ENCODE results near the gene ORC6.

ORC6 gene

DNA sequence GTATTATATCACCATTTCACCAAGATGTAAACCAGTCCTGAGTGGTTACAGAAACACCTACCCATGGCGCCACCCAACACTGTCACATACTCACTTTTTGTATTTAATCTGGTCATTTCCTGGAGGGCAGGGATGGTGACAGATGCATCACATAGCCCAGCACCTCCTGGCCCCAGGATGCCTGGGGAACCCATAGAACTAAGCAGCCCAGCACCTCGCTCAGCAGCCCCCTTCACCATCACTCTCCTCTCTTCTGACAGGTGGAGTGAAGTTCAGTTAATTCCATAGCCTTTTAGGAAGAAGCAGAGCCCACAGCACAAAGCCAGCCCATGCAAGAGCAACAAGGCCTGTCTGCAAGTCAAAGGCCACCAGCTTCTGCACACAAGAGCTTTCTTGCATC, 31.2 kb downstream of the ORC6 start:
- H3K27ac ChIP-seq (ENCODE audit: low read depth, low read length), result no peak overlapping the region
- H2BK15ac ChIP-seq (replicated peaks; ENCODE audit: low read depth), result no peak overlapping the region
- H3K4me1 ChIP-seq (ENCODE audit: control insufficient read depth, low read depth, low read length), result no peaks in the 10 kb centered on the region
- no peak overlapping the region for H3K9ac ChIP-seq (ENCODE audit: low read length)
- H3K23ac ChIP-seq (ENCODE audit: low read length), result no peak overlapping the region
- no peaks in the 10 kb centered on the region for H3K36me3 ChIP-seq (ENCODE audit: control insufficient read depth, insufficient read depth, low read length)
- no peak overlapping the region for H4K8ac ChIP-seq (ENCODE audit: low read depth, low read length)
- H2AK5ac ChIP-seq (ENCODE audit: low read length), result no peak overlapping the region
- no peak overlapping the region for H4K5ac ChIP-seq (ENCODE audit: low read length)
- no peak for DNase-seq
- H3K56ac ChIP-seq (ENCODE audit: low read length), result no peak overlapping the region
- no peak overlapping the region for H2BK5ac ChIP-seq (ENCODE audit: low read length)
- no peak overlapping the region for H3K18ac ChIP-seq (ENCODE audit: low read length)
- no peaks in the 10 kb centered on the region for H3K79me2 ChIP-seq (ENCODE audit: control insufficient read depth, insufficient read depth, low read length)
- no peak overlapping the region for H3K4ac ChIP-seq (ENCODE audit: low read depth, low read length)
- H3K4me3 ChIP-seq (ENCODE audit: low read length), result no peak overlapping the region
- H3K79me1 ChIP-seq (ENCODE audit: low read length), result no peaks in the 10 kb centered on the region
- H3K4me2 ChIP-seq (ENCODE audit: low read length), result no peak overlapping the region
- WGBS (ENCODE audit: extremely low coverage, insufficient coverage, low lambda C conversion rate), result no CpG with 5 or more reads among the region's 2 CpGs
- no peaks in the 10 kb centered on the region for H3K27me3 ChIP-seq (ENCODE audit: insufficient read depth, low read length, poor library complexity)
- H2BK120ac ChIP-seq (ENCODE audit: low read depth, low read length), result no peak overlapping the region

DNA sequence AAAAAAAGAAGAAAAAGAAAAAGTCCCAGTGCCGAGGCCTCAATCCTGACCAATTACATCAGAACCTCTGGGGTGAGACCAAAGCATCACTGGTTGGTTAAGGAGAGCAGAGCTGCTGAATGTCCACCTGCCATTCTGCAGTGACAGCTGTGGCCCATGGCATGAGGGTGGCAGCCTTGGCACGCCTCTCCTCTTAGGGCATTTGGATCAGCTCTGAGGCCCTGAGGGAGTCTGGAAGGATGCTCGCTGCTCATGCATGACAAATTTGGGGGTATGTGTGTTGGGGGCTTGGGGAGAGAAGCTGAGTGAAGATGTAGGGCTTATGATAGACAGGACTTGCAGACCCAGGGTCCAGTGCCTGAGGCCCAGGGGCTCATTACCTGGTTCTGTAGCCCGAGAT, 32.4 kb downstream of the ORC6 start:
- Histone ChIP-seq H3K79me2 (ENCODE audit: control insufficient read depth, insufficient read depth, low read length) (no peaks in the 10 kb centered on the region), H2BK120ac (ENCODE audit: low read depth, low read length) (no peak overlapping the region), H2BK5ac (ENCODE audit: low read length) (no peak overlapping the region), H2AK5ac (ENCODE audit: low read length) (no peak overlapping the region), H3K56ac (ENCODE audit: low read length) (no peak overlapping the region), H3K4me1 (ENCODE audit: control insufficient read depth, low read depth, low read length) (no peaks in the 10 kb centered on the region), H3K4me3 (ENCODE audit: low read length) (no peak overlapping the region), H3K36me3 (ENCODE audit: control insufficient read depth, insufficient read depth, low read length) (no peaks in the 10 kb centered on the region), H3K27me3 (ENCODE audit: insufficient read depth, low read length, poor library complexity) (no peaks in the 10 kb centered on the region), H2BK15ac (replicated peaks; ENCODE audit: low read depth) (no peak overlapping the region), H4K5ac (ENCODE audit: low read length) (no peak overlapping the region), H4K8ac (ENCODE audit: low read depth, low read length) (no peak overlapping the region), H3K4ac (ENCODE audit: low read depth, low read length) (no peak overlapping the region), H3K27ac (ENCODE audit: low read depth, low read length) (no peak overlapping the region), H3K4me2 (ENCODE audit: low read length) (no peak overlapping the region), H3K79me1 (ENCODE audit: low read length) (no peaks in the 10 kb centered on the region), H3K18ac (ENCODE audit: low read length) (no peak overlapping the region), H3K9ac (ENCODE audit: low read length) (no peak overlapping the region), H3K23ac (ENCODE audit: low read length) (no peak overlapping the region)
- DNase-seq, result no peak
- no CpG with 5 or more reads among the region's 4 CpGs for WGBS (ENCODE audit: extremely low coverage, insufficient coverage, low lambda C conversion rate)

DNA sequence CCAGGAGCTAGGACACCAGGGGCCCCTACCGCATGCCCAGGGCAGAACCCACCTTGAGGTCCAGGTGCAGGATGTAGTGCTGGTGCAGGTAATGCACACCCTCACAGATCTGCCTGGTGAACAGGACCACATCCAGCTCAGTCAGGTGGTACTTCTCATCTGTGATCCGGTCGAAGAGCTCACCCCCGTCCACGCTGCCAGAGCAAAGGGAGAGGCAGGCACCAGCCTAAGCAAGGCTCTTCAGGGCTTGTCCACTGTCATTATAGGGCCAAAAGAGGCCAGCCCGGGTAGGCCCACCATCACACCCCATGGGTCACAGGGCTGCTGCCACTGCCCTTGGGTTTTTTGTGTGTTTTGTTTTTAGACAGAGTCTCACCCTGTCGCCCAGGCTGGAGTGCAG, 37.7 kb downstream of the ORC6 start:
- no peaks in the 10 kb centered on the region for H3K27me3 ChIP-seq (ENCODE audit: insufficient read depth, low read length, poor library complexity)
- H4K5ac ChIP-seq (ENCODE audit: low read length), result no peak overlapping the region

DNA sequence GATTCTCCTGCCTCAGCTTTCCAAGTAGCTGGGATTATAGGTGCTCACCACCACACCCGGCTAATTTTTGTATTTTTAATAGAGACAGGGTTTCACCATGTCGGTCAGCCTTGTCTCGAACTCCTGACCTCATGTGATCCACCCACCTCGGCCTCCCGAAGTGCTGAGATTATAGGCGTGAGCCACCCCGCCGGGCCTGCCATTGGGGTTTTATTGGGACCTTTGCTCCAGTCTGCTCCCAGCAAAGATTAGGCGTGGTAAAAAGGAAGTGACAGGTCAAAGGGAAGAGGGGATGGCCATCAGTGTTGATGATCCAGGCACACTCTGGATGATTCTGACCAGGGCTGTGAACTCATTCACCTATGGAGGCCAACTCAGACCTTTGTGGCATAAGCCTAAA, 38.2 kb downstream of the ORC6 start:
- Histone ChIP-seq H3K4ac (ENCODE audit: low read depth, low read length) (no peak overlapping the region), H3K4me1 (ENCODE audit: control insufficient read depth, low read depth, low read length) (peaks cover 3% of the 10 kb centered on the region), H3K27ac (ENCODE audit: low read depth, low read length) (no peak overlapping the region), H3K4me3 (ENCODE audit: low read length) (no peak overlapping the region), H4K8ac (ENCODE audit: low read depth, low read length) (no peak overlapping the region), H2BK120ac (ENCODE audit: low read depth, low read length) (no peak overlapping the region), H3K18ac (ENCODE audit: low read length) (no peak overlapping the region), H3K9ac (ENCODE audit: low read length) (no peak overlapping the region), H2BK15ac (replicated peaks; ENCODE audit: low read depth) (no peak overlapping the region), H3K4me2 (ENCODE audit: low read length) (no peak overlapping the region), H3K79me1 (ENCODE audit: low read length) (no peaks in the 10 kb centered on the region), H3K36me3 (ENCODE audit: control insufficient read depth, insufficient read depth, low read length) (no peaks in the 10 kb centered on the region), H3K79me2 (ENCODE audit: control insufficient read depth, insufficient read depth, low read length) (no peaks in the 10 kb centered on the region), H2AK5ac (ENCODE audit: low read length) (no peak overlapping the region), H3K56ac (ENCODE audit: low read length) (no peak overlapping the region), H2BK5ac (ENCODE audit: low read length) (no peak overlapping the region), H4K5ac (ENCODE audit: low read length) (no peak overlapping the region), H3K23ac (ENCODE audit: low read length) (no peak overlapping the region), H3K27me3 (ENCODE audit: insufficient read depth, low read length, poor library complexity) (no peaks in the 10 kb centered on the region)
- DNase-seq, result no peak
- WGBS (ENCODE audit: extremely low coverage, insufficient coverage, low lambda C conversion rate), result no CpG with 5 or more reads among the region's 9 CpGs

More for the DNA sequence above, 37.7 kb downstream of the ORC6 start:
- Histone ChIP-seq H3K79me1 (ENCODE audit: low read length) (no peaks in the 10 kb centered on the region), H3K56ac (ENCODE audit: low read length) (no peak overlapping the region), H3K27ac (ENCODE audit: low read depth, low read length) (no peak overlapping the region), H3K4me3 (ENCODE audit: low read length) (no peak overlapping the region), H4K8ac (ENCODE audit: low read depth, low read length) (no peak overlapping the region), H3K4me1 (ENCODE audit: control insufficient read depth, low read depth, low read length) (peaks cover 3% of the 10 kb centered on the region), H3K18ac (ENCODE audit: low read length) (no peak overlapping the region), H3K23ac (ENCODE audit: low read length) (no peak overlapping the region), H3K9ac (ENCODE audit: low read length) (no peak overlapping the region), H3K4me2 (ENCODE audit: low read length) (no peak overlapping the region), H3K4ac (ENCODE audit: low read depth, low read length) (no peak overlapping the region), H2BK15ac (replicated peaks; ENCODE audit: low read depth) (no peak overlapping the region), H2BK5ac (ENCODE audit: low read length) (no peak overlapping the region), H3K36me3 (ENCODE audit: control insufficient read depth, insufficient read depth, low read length) (no peaks in the 10 kb centered on the region), H2AK5ac (ENCODE audit: low read length) (no peak overlapping the region), H2BK120ac (ENCODE audit: low read depth, low read length) (no peak overlapping the region), H3K79me2 (ENCODE audit: control insufficient read depth, insufficient read depth, low read length) (no peaks in the 10 kb centered on the region)
- DNase-seq, result no peak
- no CpG with 5 or more reads among the region's 7 CpGs for WGBS (ENCODE audit: extremely low coverage, insufficient coverage, low lambda C conversion rate)

DNA sequence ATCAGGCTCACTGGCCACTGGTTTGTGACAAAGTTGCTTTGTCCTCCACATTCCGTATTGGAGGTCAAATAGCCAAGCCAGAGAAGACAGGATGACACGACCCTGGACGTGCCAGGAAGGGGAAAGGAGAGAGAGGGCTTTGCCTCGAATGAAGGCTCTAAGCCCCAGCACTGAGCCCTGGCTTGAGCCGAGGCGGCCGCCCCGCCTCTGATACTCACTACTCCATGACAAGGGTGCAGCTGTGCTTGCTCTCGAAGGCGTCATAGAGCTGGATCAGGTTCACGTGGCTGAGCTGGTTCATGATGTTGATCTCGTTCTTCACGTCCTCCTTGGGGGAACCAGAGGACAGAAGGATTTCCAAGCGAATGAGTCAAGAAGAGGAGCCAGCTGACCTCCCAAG, 39.3 kb downstream of the ORC6 start:
- no peak for DNase-seq
- Histone ChIP-seq H2BK5ac (ENCODE audit: low read length) (no peak overlapping the region), H3K36me3 (ENCODE audit: control insufficient read depth, insufficient read depth, low read length) (no peaks in the 10 kb centered on the region), H3K27ac (ENCODE audit: low read depth, low read length) (no peak overlapping the region), H3K4me3 (ENCODE audit: low read length) (no peak overlapping the region), H2AK5ac (ENCODE audit: low read length) (no peak overlapping the region), H3K27me3 (ENCODE audit: insufficient read depth, low read length, poor library complexity) (no peaks in the 10 kb centered on the region), H3K79me2 (ENCODE audit: control insufficient read depth, insufficient read depth, low read length) (no peaks in the 10 kb centered on the region), H3K56ac (ENCODE audit: low read length) (no peak overlapping the region), H3K4me1 (ENCODE audit: control insufficient read depth, low read depth, low read length) (peaks cover 3% of the 10 kb centered on the region), H3K4ac (ENCODE audit: low read depth, low read length) (no peak overlapping the region), H3K18ac (ENCODE audit: low read length) (no peak overlapping the region), H2BK120ac (ENCODE audit: low read depth, low read length) (no peak overlapping the region), H3K4me2 (ENCODE audit: low read length) (no peak overlapping the region), H3K9ac (ENCODE audit: low read length) (no peak overlapping the region), H3K79me1 (ENCODE audit: low read length) (no peaks in the 10 kb centered on the region), H2BK15ac (replicated peaks; ENCODE audit: low read depth) (no peak overlapping the region), H3K23ac (ENCODE audit: low read length) (no peak overlapping the region), H4K5ac (ENCODE audit: low read length) (no peak overlapping the region), H4K8ac (ENCODE audit: low read depth, low read length) (no peak overlapping the region)
- WGBS (ENCODE audit: extremely low coverage, insufficient coverage, low lambda C conversion rate), result no CpG with 5 or more reads among the region's 14 CpGs

DNA sequence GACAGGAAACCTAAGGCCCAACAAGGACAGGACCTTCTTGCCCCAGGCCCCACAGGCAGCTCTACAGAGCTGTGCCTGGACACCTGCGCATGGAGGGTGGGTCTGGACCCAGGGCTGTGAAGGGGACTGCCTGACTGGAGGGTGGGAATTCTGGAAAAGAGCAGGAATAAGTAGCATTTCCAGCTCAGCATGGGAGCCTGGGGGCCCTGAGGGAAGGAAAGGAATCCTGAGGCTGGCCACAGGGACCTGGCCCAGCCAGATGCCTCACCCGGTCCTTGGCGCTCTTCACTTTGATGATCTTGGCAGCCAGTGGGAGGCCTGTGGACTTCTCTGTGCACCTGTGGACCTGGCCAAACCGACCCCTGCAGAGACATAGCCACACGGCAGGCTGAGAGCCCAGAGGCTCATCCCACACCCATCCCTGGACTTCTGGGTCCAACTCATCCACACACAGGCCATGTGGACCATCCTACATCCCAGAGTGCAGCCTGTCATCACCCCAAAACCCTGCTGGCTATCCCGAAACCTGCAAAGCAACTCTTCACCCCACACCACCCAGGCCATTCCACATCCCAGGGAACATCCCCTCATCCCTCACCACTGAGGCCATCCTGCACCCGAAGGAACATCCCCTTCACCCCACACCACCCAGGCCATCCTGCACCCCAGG, 40.0 kb downstream of the ORC6 start:
- no peak overlapping the region for H2BK120ac ChIP-seq (ENCODE audit: low read depth, low read length)
- DNase-seq, result no peak
- WGBS (ENCODE audit: extremely low coverage, insufficient coverage, low lambda C conversion rate), result no CpG with 5 or more reads among the region's 7 CpGs

More for the DNA sequence above, 40.0 kb downstream of the ORC6 start:
- H3K4me2 ChIP-seq (ENCODE audit: low read length), result no peak overlapping the region
- peaks cover 3% of the 10 kb centered on the region for H3K4me1 ChIP-seq (ENCODE audit: control insufficient read depth, low read depth, low read length)
- H2AK5ac ChIP-seq (ENCODE audit: low read length), result no peak overlapping the region
- no peak overlapping the region for H2BK15ac ChIP-seq (replicated peaks; ENCODE audit: low read depth)
- no peak overlapping the region for H2BK5ac ChIP-seq (ENCODE audit: low read length)
- no peak overlapping the region for H3K27ac ChIP-seq (ENCODE audit: low read depth, low read length)
- H3K56ac ChIP-seq (ENCODE audit: low read length), result no peak overlapping the region
- no peak overlapping the region for H4K5ac ChIP-seq (ENCODE audit: low read length)
- no peaks in the 10 kb centered on the region for H3K36me3 ChIP-seq (ENCODE audit: control insufficient read depth, insufficient read depth, low read length)
- no peaks in the 10 kb centered on the region for H3K27me3 ChIP-seq (ENCODE audit: insufficient read depth, low read length, poor library complexity)
- H3K79me2 ChIP-seq (ENCODE audit: control insufficient read depth, insufficient read depth, low read length), result no peaks in the 10 kb centered on the region
- H3K4me3 ChIP-seq (ENCODE audit: low read length), result no peak overlapping the region
- H3K18ac ChIP-seq (ENCODE audit: low read length), result no peak overlapping the region
- no peak overlapping the region for H3K4ac ChIP-seq (ENCODE audit: low read depth, low read length)
- H3K9ac ChIP-seq (ENCODE audit: low read length), result no peak overlapping the region
- H4K8ac ChIP-seq (ENCODE audit: low read depth, low read length), result no peak overlapping the region
- no peaks in the 10 kb centered on the region for H3K79me1 ChIP-seq (ENCODE audit: low read length)
- H3K23ac ChIP-seq (ENCODE audit: low read length), result no peak overlapping the region
